ENCODE data around the gene ARID5A. TPM values are rescaled to one million over a fixed set of nuclear protein-coding genes. Genes with fewer than 3 reads are reported as not detected.

Gene ARID5A
- total and polyA plus RNA-seq, 9 of the 15 experiments (the other 6 are each of a cell fraction or from before 2014, with no cell fraction given): 0.14 to 12.5 (median 3.0) TPM

GRCh38 chr2:96537066-96537733 is 648 bp downstream of the ARID5A start:
- ChIA-PET CTCF (ENCODE audit: low intra/inter-chr PET ratio) (no interaction called here), POLR2A (interaction anchor here (0.6 to 1.4 kb wide), 3 partner anchors 9 to 265 kb away, joined by 3 to 4 read pairs (median 4); no protein-coding TSS in a partner anchor)
- Histone ChIP-seq H3K4me3 (peak overlapping the region; percentile 81), H3K4me1 (replicated peaks in 1 of 2; ENCODE audit: control insufficient read depth in 2 of 2, insufficient read depth in 2 of 2, low read length in 2 of 2) (peaks cover 5 to 26% of the 10 kb centered on the region in 2 experiments; a peak in 4 of 5 replicates), H3K9me3 (replicated peaks; ENCODE audit: control insufficient read depth, insufficient read depth, low read depth, low read length) (no peaks in the 10 kb centered on the region), H3K4me2 (ENCODE audit: insufficient read depth, low read length) (peak overlapping the region; percentile 81), H3K27ac (ENCODE audit: extremely low read depth, low read depth, low read length) (peak overlapping the region; percentile 82), H3K79me2 (ENCODE audit: control insufficient read depth, insufficient read depth, low read length) (no peaks in the 10 kb centered on the region; the same call in 1 of the 3 replicates), H3K9ac (ENCODE audit: insufficient read depth in 1 of 2, low read depth in 2 of 2, low read length in 2 of 2) (peak overlapping the region; percentile 71 to 94; a peak in 3 of 4 replicates), H4K20me1 (replicated peaks; ENCODE audit: control insufficient read depth, insufficient read depth, low read length) (peaks cover 20% of the 10 kb centered on the region), H3K9me1 (ENCODE audit: control insufficient read depth, insufficient read depth, low read length) (peaks cover 4% of the 10 kb centered on the region), H2AFZ (ENCODE audit: low read depth, low read length) (peak overlapping the region; percentile 75), H3K27me3 (ENCODE audit: control insufficient read depth in 2 of 2, insufficient read depth in 2 of 2, low read length in 2 of 2) (no peaks in the 10 kb centered on the region), H3K36me3 (ENCODE audit: control insufficient read depth, insufficient read depth, low read length) (no peaks in the 10 kb centered on the region)
- ATAC-seq (peak; percentile 58), FAIRE-seq (peak; percentile 40), DNase-seq (ENCODE audit: extremely low read depth in 1 of 4, low spot score in 3 of 4) (peak; percentile 43 to 72 (median 52))
- in situ Hi-C loops (cut with MboI) (no loop called here), intact Hi-C loops (cut with micrococcal nuclease) (no loop called here)
- WGBS (ENCODE audit: insufficient coverage, low coverage, missing lambda C conversion rate): 42% methylated on average over 22 of the region's 61 CpGs
- BruUV-seq (replicated peaks): TSS peak; percentile 51
- TF ChIP-seq SMARCA4 (IDR thresholded peaks at IDR 0.05) (0 out of 2 replicates have a peak, but pooled peaks have one; percentile 24), HNRNPL (IDR thresholded peaks at IDR 0.05; ENCODE audit: low read depth, low read length) (0 out of 2 replicates have a peak, but pooled peaks have one; percentile 28), HDAC1 (IDR thresholded peaks at IDR 0.05) (peak in 1 of 2 experiments; percentile 28; a peak in 1 of 4 replicates), ZNF133 (CRISPR knock-in tag; IDR thresholded peaks at IDR 0.05) (no peak), ILK (tag; IDR thresholded peaks at IDR 0.05; ENCODE audit: borderline replicate concordance, low read depth) (no peak), FIP1L1 (IDR thresholded peaks at IDR 0.05; ENCODE audit: low read depth, low read length, poor library complexity, severe bottlenecking) (peak; percentile 55), POU5F1 (IDR thresholded peaks at IDR 0.05; ENCODE audit: borderline replicate concordance, low read depth, low read length, partially characterized antibody) (no peak), FOXP1 (CRISPR knock-in tag; IDR thresholded peaks at IDR 0.05) (0 out of 2 replicates have a peak, but pooled peaks have one; percentile 31)
- TF ChIP-seq, protein P1, sequence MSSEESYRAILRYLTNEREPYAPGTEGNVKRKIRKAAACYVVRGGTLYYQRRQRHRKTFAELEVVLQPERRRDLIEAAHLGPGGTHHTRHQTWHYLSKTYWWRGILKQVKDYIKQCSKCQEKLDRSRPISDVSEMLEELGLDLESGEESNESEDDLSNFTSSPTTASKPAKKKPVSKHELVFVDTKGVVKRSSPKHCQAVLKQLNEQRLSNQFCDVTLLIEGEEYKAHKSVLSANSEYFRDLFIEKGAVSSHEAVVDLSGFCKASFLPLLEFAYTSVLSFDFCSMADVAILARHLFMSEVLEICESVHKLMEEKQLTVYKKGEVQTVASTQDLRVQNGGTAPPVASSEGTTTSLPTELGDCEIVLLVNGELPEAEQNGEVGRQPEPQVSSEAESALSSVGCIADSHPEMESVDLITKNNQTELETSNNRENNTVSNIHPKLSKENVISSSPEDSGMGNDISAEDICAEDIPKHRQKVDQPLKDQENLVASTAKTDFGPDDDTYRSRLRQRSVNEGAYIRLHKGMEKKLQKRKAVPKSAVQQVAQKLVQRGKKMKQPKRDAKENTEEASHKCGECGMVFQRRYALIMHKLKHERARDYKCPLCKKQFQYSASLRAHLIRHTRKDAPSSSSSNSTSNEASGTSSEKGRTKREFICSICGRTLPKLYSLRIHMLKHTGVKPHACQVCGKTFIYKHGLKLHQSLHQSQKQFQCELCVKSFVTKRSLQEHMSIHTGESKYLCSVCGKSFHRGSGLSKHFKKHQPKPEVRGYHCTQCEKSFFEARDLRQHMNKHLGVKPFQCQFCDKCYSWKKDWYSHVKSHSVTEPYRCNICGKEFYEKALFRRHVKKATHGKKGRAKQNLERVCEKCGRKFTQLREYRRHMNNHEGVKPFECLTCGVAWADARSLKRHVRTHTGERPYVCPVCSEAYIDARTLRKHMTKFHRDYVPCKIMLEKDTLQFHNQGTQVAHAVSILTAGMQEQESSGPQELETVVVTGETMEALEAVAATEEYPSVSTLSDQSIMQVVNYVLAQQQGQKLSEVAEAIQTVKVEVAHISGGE (CRISPR knock-in tag; IDR thresholded peaks at IDR 0.05): 0 out of 6 replicates have a peak, but pooled peaks of 1 of the 3 experiments have one; percentile 38
- TF ChIP-seq, protein P2, sequence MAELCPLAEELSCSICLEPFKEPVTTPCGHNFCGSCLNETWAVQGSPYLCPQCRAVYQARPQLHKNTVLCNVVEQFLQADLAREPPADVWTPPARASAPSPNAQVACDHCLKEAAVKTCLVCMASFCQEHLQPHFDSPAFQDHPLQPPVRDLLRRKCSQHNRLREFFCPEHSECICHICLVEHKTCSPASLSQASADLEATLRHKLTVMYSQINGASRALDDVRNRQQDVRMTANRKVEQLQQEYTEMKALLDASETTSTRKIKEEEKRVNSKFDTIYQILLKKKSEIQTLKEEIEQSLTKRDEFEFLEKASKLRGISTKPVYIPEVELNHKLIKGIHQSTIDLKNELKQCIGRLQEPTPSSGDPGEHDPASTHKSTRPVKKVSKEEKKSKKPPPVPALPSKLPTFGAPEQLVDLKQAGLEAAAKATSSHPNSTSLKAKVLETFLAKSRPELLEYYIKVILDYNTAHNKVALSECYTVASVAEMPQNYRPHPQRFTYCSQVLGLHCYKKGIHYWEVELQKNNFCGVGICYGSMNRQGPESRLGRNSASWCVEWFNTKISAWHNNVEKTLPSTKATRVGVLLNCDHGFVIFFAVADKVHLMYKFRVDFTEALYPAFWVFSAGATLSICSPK (IDR thresholded peaks at IDR 0.05; ENCODE audit: borderline replicate concordance): no peak
- TF ChIP-seq, protein P3, sequence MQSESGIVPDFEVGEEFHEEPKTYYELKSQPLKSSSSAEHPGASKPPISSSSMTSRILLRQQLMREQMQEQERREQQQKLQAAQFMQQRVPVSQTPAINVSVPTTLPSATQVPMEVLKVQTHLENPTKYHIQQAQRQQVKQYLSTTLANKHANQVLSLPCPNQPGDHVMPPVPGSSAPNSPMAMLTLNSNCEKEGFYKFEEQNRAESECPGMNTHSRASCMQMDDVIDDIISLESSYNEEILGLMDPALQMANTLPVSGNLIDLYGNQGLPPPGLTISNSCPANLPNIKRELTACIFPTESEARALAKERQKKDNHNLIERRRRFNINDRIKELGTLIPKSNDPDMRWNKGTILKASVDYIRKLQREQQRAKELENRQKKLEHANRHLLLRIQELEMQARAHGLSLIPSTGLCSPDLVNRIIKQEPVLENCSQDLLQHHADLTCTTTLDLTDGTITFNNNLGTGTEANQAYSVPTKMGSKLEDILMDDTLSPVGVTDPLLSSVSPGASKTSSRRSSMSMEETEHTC (IDR thresholded peaks at IDR 0.05): peak; percentile 41; the same call in 1 of the 2 replicates
- TF ChIP-seq, protein P4, sequence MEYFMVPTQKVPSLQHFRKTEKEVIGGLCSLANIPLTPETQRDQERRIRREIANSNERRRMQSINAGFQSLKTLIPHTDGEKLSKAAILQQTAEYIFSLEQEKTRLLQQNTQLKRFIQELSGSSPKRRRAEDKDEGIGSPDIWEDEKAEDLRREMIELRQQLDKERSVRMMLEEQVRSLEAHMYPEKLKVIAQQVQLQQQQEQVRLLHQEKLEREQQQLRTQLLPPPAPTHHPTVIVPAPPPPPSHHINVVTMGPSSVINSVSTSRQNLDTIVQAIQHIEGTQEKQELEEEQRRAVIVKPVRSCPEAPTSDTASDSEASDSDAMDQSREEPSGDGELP (CRISPR knock-in tag; IDR thresholded peaks at IDR 0.05; ENCODE audit: borderline replicate concordance): peak; percentile 90
